ENCODE data around the gene ELOVL6. TPM values are rescaled to one million over a fixed set of nuclear protein-coding genes. Genes with fewer than 3 reads are reported as not detected.

ELOVL6 gene
- total and polyA plus RNA-seq, 2 donors (not counting 1 experiment from before 2014, with no cell fraction given): 15.0 to 43.4 TPM

- H3K9ac ChIP-seq (ENCODE audit: insufficient read depth, low read length): no peak overlapping the region
- no peaks in the 10 kb centered on the region for H4K20me1 ChIP-seq (ENCODE audit: control insufficient read depth, extremely low read depth, insufficient read depth, low read length)
- no peak overlapping the region for H3K4me3 ChIP-seq (replicated peaks in 1 of 4; ENCODE audit: control extremely low read depth in 1 of 4, insufficient read depth in 1 of 4, low read depth in 3 of 4, low read length in 4 of 4)
- no peak overlapping the region for H3K4me2 ChIP-seq (ENCODE audit: extremely low read depth, insufficient read depth, low read length)
- no peaks in the 10 kb centered on the region for H3K79me2 ChIP-seq (ENCODE audit: control insufficient read depth, insufficient read depth, low read length)
- TF ChIP-seq CTCF (conservative IDR thresholded peaks at IDR 0.05 in 1 of 2, IDR thresholded peaks at IDR 0.05 in 1 of 2; ENCODE audit: low read depth in 1 of 2, low read length in 2 of 2) (no peak), EZH2 (IDR thresholded peaks at IDR 0.05; ENCODE audit: low read length, missing control alignments) (no peak)
- no peaks in the 10 kb centered on the region for H3K4me1 ChIP-seq (ENCODE audit: control insufficient read depth, extremely low read depth, insufficient read depth, low read length)
- no peaks in the 10 kb centered on the region for H3K27me3 ChIP-seq (ENCODE audit: control insufficient read depth, insufficient read depth, low read length)
- H3K9me3 ChIP-seq (ENCODE audit: control insufficient read depth, insufficient read depth, low read depth, low read length): no peaks in the 10 kb centered on the region
- H3K36me3 ChIP-seq (ENCODE audit: control insufficient read depth, insufficient read depth, low read length): no peaks in the 10 kb centered on the region
- H2AFZ ChIP-seq (ENCODE audit: low read length): no peak overlapping the region
- no peak overlapping the region for H3K27ac ChIP-seq (ENCODE audit: insufficient read depth, low read length)
- DNase-seq (ENCODE audit: low read depth in 2 of 2): no peak
Observed at GRCh38 chr4:110075891-110076290, 122.5 kb downstream of the ELOVL6 start.

- Histone ChIP-seq H3K79me2 (ENCODE audit: control insufficient read depth, insufficient read depth, low read length) (no peaks in the 10 kb centered on the region), H3K4me1 (ENCODE audit: control insufficient read depth, extremely low read depth, insufficient read depth, low read length) (no peaks in the 10 kb centered on the region), H3K27ac (ENCODE audit: insufficient read depth, low read length) (no peak overlapping the region), H4K20me1 (ENCODE audit: control insufficient read depth, extremely low read depth, insufficient read depth, low read length) (no peaks in the 10 kb centered on the region), H3K4me2 (ENCODE audit: extremely low read depth, insufficient read depth, low read length) (no peak overlapping the region), H2AFZ (ENCODE audit: low read length) (no peak overlapping the region), H3K27me3 (ENCODE audit: control insufficient read depth, insufficient read depth, low read length) (no peaks in the 10 kb centered on the region), H3K9ac (ENCODE audit: insufficient read depth, low read length) (no peak overlapping the region), H3K9me3 (ENCODE audit: control insufficient read depth, insufficient read depth, low read depth, low read length) (no peaks in the 10 kb centered on the region), H3K36me3 (ENCODE audit: control insufficient read depth, insufficient read depth, low read length) (no peaks in the 10 kb centered on the region), H3K4me3 (replicated peaks in 1 of 4; ENCODE audit: control extremely low read depth in 1 of 4, insufficient read depth in 1 of 4, low read depth in 3 of 4, low read length in 4 of 4) (no peak overlapping the region)
- DNase-seq (ENCODE audit: low read depth in 2 of 2): no peak
- no peak for TF ChIP-seq CTCF (conservative IDR thresholded peaks at IDR 0.05 in 1 of 2, IDR thresholded peaks at IDR 0.05 in 1 of 2; ENCODE audit: low read depth in 1 of 2, low read length in 2 of 2)
- TF ChIP-seq EZH2 (IDR thresholded peaks at IDR 0.05; ENCODE audit: low read length, missing control alignments): no peak
Observed at GRCh38 chr4:110075083-110075738, 123.2 kb downstream of the ELOVL6 start.

GRCh38 chr4:110074570-110074969, 123.8 kb downstream of the ELOVL6 start:
- H3K4me1 ChIP-seq (ENCODE audit: control insufficient read depth, extremely low read depth, insufficient read depth, low read length): no peaks in the 10 kb centered on the region
- H3K79me2 ChIP-seq (ENCODE audit: control insufficient read depth, insufficient read depth, low read length): no peaks in the 10 kb centered on the region
- no peak overlapping the region for H3K4me2 ChIP-seq (ENCODE audit: extremely low read depth, insufficient read depth, low read length)
- H3K36me3 ChIP-seq (ENCODE audit: control insufficient read depth, insufficient read depth, low read length): no peaks in the 10 kb centered on the region
- TF ChIP-seq CTCF (conservative IDR thresholded peaks at IDR 0.05 in 1 of 2, IDR thresholded peaks at IDR 0.05 in 1 of 2; ENCODE audit: low read depth in 1 of 2, low read length in 2 of 2): no peak
- TF ChIP-seq EZH2 (IDR thresholded peaks at IDR 0.05; ENCODE audit: low read length, missing control alignments): no peak
- no peaks in the 10 kb centered on the region for H3K27me3 ChIP-seq (ENCODE audit: control insufficient read depth, insufficient read depth, low read length)
- H4K20me1 ChIP-seq (ENCODE audit: control insufficient read depth, extremely low read depth, insufficient read depth, low read length): no peaks in the 10 kb centered on the region
- H3K4me3 ChIP-seq (replicated peaks in 1 of 4; ENCODE audit: control extremely low read depth in 1 of 4, insufficient read depth in 1 of 4, low read depth in 3 of 4, low read length in 4 of 4): no peak overlapping the region
- H3K9me3 ChIP-seq (ENCODE audit: control insufficient read depth, insufficient read depth, low read depth, low read length): no peaks in the 10 kb centered on the region
- DNase-seq (ENCODE audit: low read depth in 2 of 2): no peak
- H3K27ac ChIP-seq (ENCODE audit: insufficient read depth, low read length): no peak overlapping the region
- no peak overlapping the region for H3K9ac ChIP-seq (ENCODE audit: insufficient read depth, low read length)
- no peak overlapping the region for H2AFZ ChIP-seq (ENCODE audit: low read length)
